GM19043 (cell line): ENCODE data around the gene OPCML.

Experiments
- ATAC-seq: cut with Tn5 transposase; IDR thresholded peaks from one replicate; pipeline ENCODE4 v1.9.1; 2021; ENCODE audit warnings: low read depth; ENCODE audit not compliant: unreplicated experiment

The OPCML gene

GRCh38 chr11:133204158-133204557, 328.1 kb downstream of the OPCML start:
- no peak for ATAC-seq

GRCh38 chr11:133202816-133203215, 329.5 kb downstream of the OPCML start:
- ATAC-seq: no peak

- no peak for ATAC-seq
These were observed 333.9 kb downstream of the OPCML start for GRCh38 chr11:133198438-133198837.

- no peak for ATAC-seq
These were observed 334.9 kb downstream of the OPCML start for GRCh38 chr11:133197425-133197824.

- ATAC-seq: no peak
These were observed 340.4 kb downstream of the OPCML start for GRCh38 chr11:133191931-133192330.

- ATAC-seq: no peak
These were observed 350.6 kb downstream of the OPCML start for GRCh38 chr11:133181667-133182066.

- no peak for ATAC-seq
These were observed 351.2 kb downstream of the OPCML start for GRCh38 chr11:133181066-133181465.

- ATAC-seq: no peak
These were observed 352.1 kb downstream of the OPCML start for GRCh38 chr11:133180201-133180600.

GRCh38 chr11:133176748-133177147, 355.6 kb downstream of the OPCML start:
- no peak for ATAC-seq

GRCh38 chr11:133175103-133175502, 357.2 kb downstream of the OPCML start:
- no peak for ATAC-seq

- ATAC-seq: no peak
These were observed 358.4 kb downstream of the OPCML start for GRCh38 chr11:133173810-133174412.

GRCh38 chr11:133172349-133172748, 360.0 kb downstream of the OPCML start:
- no peak for ATAC-seq

GRCh38 chr11:133171374-133171773, 360.9 kb downstream of the OPCML start:
- ATAC-seq: no peak

- no peak for ATAC-seq
These were observed 364.3 kb downstream of the OPCML start for GRCh38 chr11:133168016-133168415.

GRCh38 chr11:133166662-133167061, 365.6 kb downstream of the OPCML start:
- no peak for ATAC-seq

- no peak for ATAC-seq
These were observed 367.3 kb downstream of the OPCML start for GRCh38 chr11:133164986-133165385.

- ATAC-seq: peak; percentile 59
These were observed 368.6 kb downstream of the OPCML start for GRCh38 chr11:133163463-133164419.

GRCh38 chr11:133162227-133162626, 370.1 kb downstream of the OPCML start:
- ATAC-seq: no peak

- no peak for ATAC-seq
These were observed 371.5 kb downstream of the OPCML start for GRCh38 chr11:133160754-133161153.

GRCh38 chr11:133156986-133157745, 375.1 kb downstream of the OPCML start:
- no peak for ATAC-seq

GRCh38 chr11:133154781-133155180, 377.5 kb downstream of the OPCML start:
- ATAC-seq: no peak
